HL-60 (cell line): Measurements from ENCODE around the gene GPR17.

Experiments used
- GABPA ChIP-seq: IDR thresholded peaks from 2 replicates; pipeline ENCODE4 v1.6.1; 2012; ENCODE audit warnings: low read depth
- POLR2AphosphoS5 ChIP-seq: IDR thresholded peaks from 2 replicates; pipeline ENCODE4 v1.6.1; 2012; ENCODE audit warnings: low read depth
- SPI1 ChIP-seq: IDR thresholded peaks from 2 replicates; pipeline ENCODE4 v1.6.1; 2012; ENCODE audit warnings: low read depth, mild to moderate bottlenecking, borderline replicate concordance
- TF ChIP-seq, protein P1 (sequence below): IDR thresholded peaks from one replicate; pipeline ENCODE4 v1.5.1; 2011; ENCODE audit warnings: low read length, control low read depth, inconsistent platforms; ENCODE audit not compliant: insufficient read depth
- TF ChIP-seq, protein P2 (sequence below): IDR thresholded peaks from 2 replicates; pipeline ENCODE4 v1.6.1; 2012; ENCODE audit warnings: low read depth; ENCODE audit not compliant: insufficient replicate concordance

DNA sequence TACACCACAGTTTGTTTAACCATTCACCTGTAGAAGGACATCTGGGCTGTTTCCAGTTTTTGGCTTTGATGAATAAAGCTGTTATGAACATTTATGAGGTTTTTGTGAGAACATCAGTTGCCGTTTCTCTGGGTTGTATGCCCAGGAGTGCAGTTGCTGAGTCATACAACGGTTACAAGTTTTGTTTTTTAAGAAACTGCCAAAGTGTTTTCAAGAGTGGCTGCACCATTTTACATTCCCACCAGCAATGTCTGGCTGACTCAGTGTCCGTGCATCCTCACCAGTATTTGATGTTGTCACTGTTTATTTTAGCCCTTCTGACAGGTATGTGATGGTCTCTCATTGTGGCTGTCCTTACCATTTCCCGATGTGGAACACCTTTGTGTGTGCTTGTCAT lies 48.0 kb upstream of the GPR17 start:
- TF ChIP-seq, protein P1, sequence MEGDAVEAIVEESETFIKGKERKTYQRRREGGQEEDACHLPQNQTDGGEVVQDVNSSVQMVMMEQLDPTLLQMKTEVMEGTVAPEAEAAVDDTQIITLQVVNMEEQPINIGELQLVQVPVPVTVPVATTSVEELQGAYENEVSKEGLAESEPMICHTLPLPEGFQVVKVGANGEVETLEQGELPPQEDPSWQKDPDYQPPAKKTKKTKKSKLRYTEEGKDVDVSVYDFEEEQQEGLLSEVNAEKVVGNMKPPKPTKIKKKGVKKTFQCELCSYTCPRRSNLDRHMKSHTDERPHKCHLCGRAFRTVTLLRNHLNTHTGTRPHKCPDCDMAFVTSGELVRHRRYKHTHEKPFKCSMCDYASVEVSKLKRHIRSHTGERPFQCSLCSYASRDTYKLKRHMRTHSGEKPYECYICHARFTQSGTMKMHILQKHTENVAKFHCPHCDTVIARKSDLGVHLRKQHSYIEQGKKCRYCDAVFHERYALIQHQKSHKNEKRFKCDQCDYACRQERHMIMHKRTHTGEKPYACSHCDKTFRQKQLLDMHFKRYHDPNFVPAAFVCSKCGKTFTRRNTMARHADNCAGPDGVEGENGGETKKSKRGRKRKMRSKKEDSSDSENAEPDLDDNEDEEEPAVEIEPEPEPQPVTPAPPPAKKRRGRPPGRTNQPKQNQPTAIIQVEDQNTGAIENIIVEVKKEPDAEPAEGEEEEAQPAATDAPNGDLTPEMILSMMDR, result no peak
- no peak for TF ChIP-seq GABPA
- TF ChIP-seq, protein P2, sequence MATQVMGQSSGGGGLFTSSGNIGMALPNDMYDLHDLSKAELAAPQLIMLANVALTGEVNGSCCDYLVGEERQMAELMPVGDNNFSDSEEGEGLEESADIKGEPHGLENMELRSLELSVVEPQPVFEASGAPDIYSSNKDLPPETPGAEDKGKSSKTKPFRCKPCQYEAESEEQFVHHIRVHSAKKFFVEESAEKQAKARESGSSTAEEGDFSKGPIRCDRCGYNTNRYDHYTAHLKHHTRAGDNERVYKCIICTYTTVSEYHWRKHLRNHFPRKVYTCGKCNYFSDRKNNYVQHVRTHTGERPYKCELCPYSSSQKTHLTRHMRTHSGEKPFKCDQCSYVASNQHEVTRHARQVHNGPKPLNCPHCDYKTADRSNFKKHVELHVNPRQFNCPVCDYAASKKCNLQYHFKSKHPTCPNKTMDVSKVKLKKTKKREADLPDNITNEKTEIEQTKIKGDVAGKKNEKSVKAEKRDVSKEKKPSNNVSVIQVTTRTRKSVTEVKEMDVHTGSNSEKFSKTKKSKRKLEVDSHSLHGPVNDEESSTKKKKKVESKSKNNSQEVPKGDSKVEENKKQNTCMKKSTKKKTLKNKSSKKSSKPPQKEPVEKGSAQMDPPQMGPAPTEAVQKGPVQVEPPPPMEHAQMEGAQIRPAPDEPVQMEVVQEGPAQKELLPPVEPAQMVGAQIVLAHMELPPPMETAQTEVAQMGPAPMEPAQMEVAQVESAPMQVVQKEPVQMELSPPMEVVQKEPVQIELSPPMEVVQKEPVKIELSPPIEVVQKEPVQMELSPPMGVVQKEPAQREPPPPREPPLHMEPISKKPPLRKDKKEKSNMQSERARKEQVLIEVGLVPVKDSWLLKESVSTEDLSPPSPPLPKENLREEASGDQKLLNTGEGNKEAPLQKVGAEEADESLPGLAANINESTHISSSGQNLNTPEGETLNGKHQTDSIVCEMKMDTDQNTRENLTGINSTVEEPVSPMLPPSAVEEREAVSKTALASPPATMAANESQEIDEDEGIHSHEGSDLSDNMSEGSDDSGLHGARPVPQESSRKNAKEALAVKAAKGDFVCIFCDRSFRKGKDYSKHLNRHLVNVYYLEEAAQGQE, result no peak
- no peak for TF ChIP-seq SPI1
- no peak for TF ChIP-seq POLR2AphosphoS5
